GM06990 (cell line): ENCODE data around the gene RRAS.

ENCODE experiments used
- DNase-seq: peaks from one replicate; pipeline ENCODE4 v3.0.0-alpha.2; 2011; ENCODE audit not compliant: insufficient read length; ENCODE audit errors: extremely low read depth
- H3K27me3 ChIP-seq: replicated peaks from 2 replicates; pipeline ENCODE4 v1.6.0; 2011; ENCODE audit warnings: low read length; ENCODE audit not compliant: control insufficient read depth, insufficient read depth
- H3K36me3 ChIP-seq: 2 replicates; pipeline ENCODE4 v1.5.1; 2011; ENCODE audit warnings: low read length; ENCODE audit not compliant: control insufficient read depth, insufficient read depth
- H3K4me3 ChIP-seq: replicated peaks from 2 replicates; pipeline ENCODE4 v1.5.1; 2011; ENCODE audit warnings: low read depth, mild to moderate bottlenecking, control low read depth, low read length
- TF ChIP-seq, protein P1 (sequence below): IDR thresholded peaks from 2 replicates; pipeline ENCODE4 v1.5.1; 2011; ENCODE audit warnings: low read length, control low read depth, mild to moderate bottlenecking, inconsistent platforms; ENCODE audit not compliant: insufficient read depth, poor library complexity, severe bottlenecking

RRAS gene

DNA sequence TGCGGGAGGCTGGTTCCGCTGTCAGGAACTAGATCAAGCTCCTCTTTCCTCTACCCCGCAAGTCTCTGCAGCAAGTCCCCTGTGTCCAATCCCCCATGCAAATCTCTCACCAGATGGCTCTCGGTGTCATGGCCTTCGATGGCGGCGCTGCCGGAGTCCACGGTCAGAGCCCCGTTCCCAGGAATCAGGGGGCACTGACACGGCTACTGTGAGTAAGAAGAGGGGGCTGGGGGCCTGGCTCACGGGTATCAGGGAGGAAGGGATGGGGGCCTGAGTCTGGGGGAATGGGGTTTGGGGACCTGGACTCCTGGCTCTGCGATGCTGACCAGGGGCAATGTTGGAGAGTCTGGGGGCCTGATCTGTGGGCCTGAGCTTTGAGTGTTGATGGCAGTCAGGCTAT, 6.1 kb upstream of the RRAS start:
- TF ChIP-seq, protein P1, sequence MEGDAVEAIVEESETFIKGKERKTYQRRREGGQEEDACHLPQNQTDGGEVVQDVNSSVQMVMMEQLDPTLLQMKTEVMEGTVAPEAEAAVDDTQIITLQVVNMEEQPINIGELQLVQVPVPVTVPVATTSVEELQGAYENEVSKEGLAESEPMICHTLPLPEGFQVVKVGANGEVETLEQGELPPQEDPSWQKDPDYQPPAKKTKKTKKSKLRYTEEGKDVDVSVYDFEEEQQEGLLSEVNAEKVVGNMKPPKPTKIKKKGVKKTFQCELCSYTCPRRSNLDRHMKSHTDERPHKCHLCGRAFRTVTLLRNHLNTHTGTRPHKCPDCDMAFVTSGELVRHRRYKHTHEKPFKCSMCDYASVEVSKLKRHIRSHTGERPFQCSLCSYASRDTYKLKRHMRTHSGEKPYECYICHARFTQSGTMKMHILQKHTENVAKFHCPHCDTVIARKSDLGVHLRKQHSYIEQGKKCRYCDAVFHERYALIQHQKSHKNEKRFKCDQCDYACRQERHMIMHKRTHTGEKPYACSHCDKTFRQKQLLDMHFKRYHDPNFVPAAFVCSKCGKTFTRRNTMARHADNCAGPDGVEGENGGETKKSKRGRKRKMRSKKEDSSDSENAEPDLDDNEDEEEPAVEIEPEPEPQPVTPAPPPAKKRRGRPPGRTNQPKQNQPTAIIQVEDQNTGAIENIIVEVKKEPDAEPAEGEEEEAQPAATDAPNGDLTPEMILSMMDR = no peak
- H3K36me3 ChIP-seq = peaks cover 23% of the 10 kb centered on the region
- H3K4me3 ChIP-seq = no peak overlapping the region
- H3K27me3 ChIP-seq = no peaks in the 10 kb centered on the region
- no peak for DNase-seq

DNA sequence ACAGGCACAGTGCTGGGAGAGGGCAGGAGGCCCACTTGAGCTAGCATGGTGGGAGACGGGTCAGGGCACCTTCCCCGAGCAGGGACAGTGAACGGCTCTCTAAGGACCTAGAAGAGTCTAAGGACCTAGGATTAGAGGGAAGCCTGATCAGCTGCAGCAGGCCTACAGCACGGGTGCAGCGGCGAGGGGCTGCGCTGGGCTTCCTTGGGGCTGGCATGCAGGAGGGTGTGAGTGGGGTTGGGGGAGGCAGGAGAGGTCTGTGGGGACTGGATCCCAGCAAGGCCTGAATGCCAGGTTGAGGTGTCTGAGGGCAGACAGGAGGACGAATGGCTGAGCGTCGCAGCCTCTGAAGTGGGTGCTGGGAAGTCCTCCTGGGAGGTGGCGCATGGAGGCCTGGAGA, 5.6 kb upstream of the RRAS start:
- Histone ChIP-seq H3K4me3 (no peak overlapping the region), H3K27me3 (no peaks in the 10 kb centered on the region), H3K36me3 (peaks cover 22% of the 10 kb centered on the region)
- TF ChIP-seq, protein P1 = no peak
- DNase-seq = no peak

DNA sequence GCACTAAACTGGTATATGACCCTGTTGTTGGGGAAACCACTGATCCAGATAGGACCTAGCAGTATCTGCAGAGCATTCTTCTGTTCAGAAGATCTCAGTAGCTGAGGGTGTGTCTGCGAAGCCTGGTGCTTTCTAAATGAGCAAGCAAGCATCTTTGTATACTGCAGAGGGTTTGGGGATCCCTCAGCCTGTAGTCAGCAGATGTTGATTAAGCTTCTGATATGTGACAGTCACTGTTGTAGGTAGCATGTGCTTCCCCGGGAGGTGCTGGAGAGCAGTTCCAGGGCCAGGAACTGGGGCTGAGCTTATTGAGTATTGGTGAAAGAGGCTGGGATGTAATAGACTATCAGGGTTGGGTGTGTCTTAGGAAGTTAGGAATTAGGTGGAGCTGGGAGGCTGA, 3.5 kb upstream of the RRAS start:
- no peak for DNase-seq
- Histone ChIP-seq H3K4me3 (peak overlapping the region; percentile 16), H3K36me3 (peaks cover 13% of the 10 kb centered on the region), H3K27me3 (no peaks in the 10 kb centered on the region)
- TF ChIP-seq, protein P1 = no peak

DNA sequence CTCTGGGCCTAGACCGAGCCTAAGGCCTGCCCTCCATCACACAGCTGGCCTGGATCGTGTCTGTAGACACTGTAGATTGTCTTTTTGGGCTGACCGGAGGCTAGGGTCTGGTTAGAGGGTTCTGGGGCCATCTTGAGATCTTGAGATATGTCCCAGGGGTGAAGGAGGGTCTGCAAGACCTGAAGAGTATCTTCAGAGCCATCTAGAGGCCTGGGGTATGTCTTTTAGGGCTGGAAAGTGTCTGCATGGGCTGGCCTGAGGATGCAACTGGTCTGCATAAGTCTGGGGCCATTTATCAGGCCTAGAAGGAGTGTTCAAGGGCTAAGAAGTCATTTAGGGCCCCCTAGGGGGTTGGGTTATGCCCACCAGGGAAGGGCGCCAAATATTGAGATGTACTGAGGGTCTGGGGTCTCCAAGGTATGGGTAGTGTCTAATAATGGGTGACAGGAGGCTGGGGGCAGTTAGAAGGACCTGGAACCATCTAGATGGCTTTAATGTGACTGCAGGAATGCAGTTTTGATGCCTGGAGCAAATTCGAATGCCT, 2.6 kb upstream of the RRAS start:
- H3K36me3 ChIP-seq = peaks cover 13% of the 10 kb centered on the region
- peak overlapping the region; percentile 82 for H3K4me3 ChIP-seq
- no peak for DNase-seq
- TF ChIP-seq, protein P1 = no peak
- H3K27me3 ChIP-seq = no peaks in the 10 kb centered on the region

DNA sequence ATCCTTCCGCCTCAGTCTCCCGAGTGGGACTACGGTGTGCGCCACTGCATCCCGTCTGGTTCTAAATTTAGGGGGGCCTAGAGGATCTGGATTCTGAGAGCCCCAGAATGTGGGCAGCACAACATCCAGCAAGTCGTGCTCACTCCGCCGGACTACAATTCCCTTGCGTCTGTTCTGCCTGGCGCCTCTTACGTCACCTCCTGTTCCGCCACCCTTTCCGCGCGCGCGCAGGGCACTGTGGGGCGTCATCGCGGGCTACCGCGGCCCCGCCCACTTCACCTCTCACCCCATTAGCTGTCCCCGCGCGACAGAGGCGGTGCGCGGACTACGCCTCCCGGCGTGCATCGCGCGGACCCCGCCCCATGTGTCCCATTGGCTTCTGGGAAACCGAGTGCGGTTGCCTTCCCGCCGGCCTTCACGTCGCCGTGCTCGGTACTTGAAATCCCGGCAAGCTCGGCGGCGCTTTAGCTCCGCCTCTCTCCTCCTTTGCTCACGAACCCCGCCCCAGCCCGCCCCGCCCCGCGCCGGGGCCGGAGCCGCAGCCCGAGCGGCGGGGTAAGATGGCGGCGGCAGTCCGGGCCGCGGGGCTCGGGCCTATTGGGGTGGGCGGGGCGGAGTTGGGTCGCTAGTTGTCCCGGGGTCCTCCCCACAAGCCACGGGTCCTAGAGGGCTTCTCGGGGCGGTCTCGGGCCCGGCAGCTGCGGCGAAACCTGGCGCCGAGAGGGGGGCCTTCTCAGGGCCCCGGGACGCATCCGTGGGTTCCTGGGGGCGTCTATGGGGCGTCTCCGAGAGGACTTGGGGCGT, 1.9 kb upstream of the RRAS start, which contains the start of gene SCAF1:
SCAF1 (plus strand) TSS at position 522 of the 804 bp plus-strand sequence. CDS start 2,818 bp downstream, outside the sequence.
- peak; percentile 100 for DNase-seq

More for the DNA sequence above, 1.9 kb upstream of the RRAS start, which contains the start of gene SCAF1:
- H3K4me3 ChIP-seq = peak within 1 kb of the TSS; percentile 82
- peaks cover 10% of the 10 kb centered on the region for H3K36me3 ChIP-seq
- no peaks in the 10 kb centered on the region for H3K27me3 ChIP-seq
- TF ChIP-seq, protein P1 = no peak
